H1 (cell line): ENCODE results near the gene TCF7L1. TPM values are rescaled to one million over a fixed set of nuclear protein-coding genes. Genes with fewer than 3 reads are reported as not detected.

ENCODE experiments used
- CTCF ChIA-PET: fragments of 300-600 bp; sonication (Branson Sonifier 250); formaldehyde crosslinking; loops from one replicate; lab custom pipeline; 2021; ENCODE audit not compliant: partially characterized antibody; lab: Charles Lee
- POLR2A ChIA-PET: fragments of 300-600 bp; sonication (Branson Sonifier 250); formaldehyde crosslinking; loops from one replicate; lab custom pipeline; 2021; ENCODE audit warnings: inconsistent platforms; ENCODE audit not compliant: partially characterized antibody; lab: Charles Lee
- DNase-seq, 2 experiments: peaks; one replicate each; pipeline versions ENCODE4 v3.0.0 to v3.0.0-alpha.2; 2010 to 2022; ENCODE audit warnings: low spot score in 2 of 2, low read depth in 1 of 2, mixed read lengths in 1 of 2
- FAIRE-seq: peaks from 2 replicates; lab custom pipeline; 2011; peaks lifted over from hg19 to GRCh38; lab: Jason Lieb, UNC
- H2AFZ ChIP-seq: 2 replicates; pipeline ENCODE4 v1.8.1; 2012; ENCODE audit warnings: low read length, inconsistent platforms
- H2AK5ac ChIP-seq: 2 replicates; pipeline ENCODE4 v1.6.1; 2013; ENCODE audit warnings: low read depth, low read length
- H2BK120ac ChIP-seq: replicated peaks from 2 replicates; pipeline ENCODE3; 2013; ENCODE audit warnings: low read depth, low read length, inconsistent platforms
- H2BK12ac ChIP-seq: 2 replicates; pipeline ENCODE4 v1.6.1; 2013; ENCODE audit warnings: low read depth, low read length
- H2BK15ac ChIP-seq: 2 replicates; pipeline ENCODE4 v1.6.1; 2013; ENCODE audit warnings: low read length
- H2BK20ac ChIP-seq: 2 replicates; pipeline ENCODE4 v1.6.1; 2013; ENCODE audit warnings: low read length
- H2BK5ac ChIP-seq: 2 replicates; pipeline ENCODE4 v1.6.1; 2013; ENCODE audit warnings: low read depth, low read length
- H3K14ac ChIP-seq: 2 replicates; pipeline ENCODE4 v1.6.1; 2013; ENCODE audit warnings: inconsistent platforms; ENCODE audit not compliant: insufficient read length
- H3K18ac ChIP-seq: 2 replicates; pipeline ENCODE4 v1.6.1; 2013; ENCODE audit warnings: low read length; ENCODE audit errors: extremely low read depth
- H3K23ac ChIP-seq: 2 replicates; pipeline ENCODE4 v1.6.1; 2013; ENCODE audit warnings: inconsistent platforms; ENCODE audit not compliant: insufficient read length
- H3K23me2 ChIP-seq: 2 replicates; pipeline ENCODE4 v1.6.1; 2013; ENCODE audit warnings: low read depth, low read length
- H3K27ac ChIP-seq: 2 replicates; pipeline ENCODE4 v1.6.1; 2011; ENCODE audit warnings: low read depth, low read length, inconsistent platforms
- H3K27me3 ChIP-seq, 4 experiments: replicated peaks in 1 of 4; 1 replicate in 1 of 4; 2 replicates in 3 of 4; pipeline versions ENCODE4 v1.6.1 to v1.8.1; 2011 to 2013; ENCODE audit warnings: low read length in 3 of 4, mild to moderate bottlenecking in 3 of 4, inconsistent platforms in 2 of 4, mixed read lengths in 2 of 4, moderate library complexity in 1 of 4; ENCODE audit not compliant: control insufficient read depth in 3 of 4, insufficient read depth in 3 of 4; ENCODE audit errors: extremely low read depth in 1 of 4
- H3K36me3 ChIP-seq, 4 experiments: 2 replicates each; pipeline versions ENCODE4 v1.6.1 to v1.8.1; 2011 to 2013; ENCODE audit warnings: mild to moderate bottlenecking in 4 of 4, low read length in 3 of 4, moderate library complexity in 2 of 4, control low read depth in 1 of 4, inconsistent platforms in 1 of 4; ENCODE audit not compliant: insufficient read depth in 4 of 4, control insufficient read depth in 2 of 4
- H3K4ac ChIP-seq: replicated peaks from 2 replicates; pipeline ENCODE3; 2013; ENCODE audit warnings: low read length, low read depth, mixed read lengths, inconsistent platforms; ENCODE audit not compliant: insufficient read length
- H3K4me1 ChIP-seq, 4 experiments: replicated peaks in 1 of 4; 1 replicate in 1 of 4; 2 replicates in 3 of 4; pipeline versions ENCODE4 v1.6.1 to v1.8.1; 2011 to 2013; ENCODE audit warnings: low read length in 3 of 4, inconsistent platforms in 2 of 4, mixed read lengths in 1 of 4; ENCODE audit not compliant: insufficient read depth in 4 of 4, control insufficient read depth in 3 of 4
- H3K4me2 ChIP-seq, 2 experiments: 2 replicates each; pipeline versions ENCODE4 v1.6.1 to v1.8.1; 2011 to 2013; ENCODE audit warnings: low read depth in 2 of 2, low read length in 2 of 2, control low read depth in 1 of 2, inconsistent platforms in 1 of 2, mild to moderate bottlenecking in 1 of 2; ENCODE audit not compliant: insufficient read depth in 1 of 2
- H3K4me3 ChIP-seq, 4 experiments: fragments of 200-600, 300-600 bp in 1 of 4; sonication (generic), shearing (Covaris generic), sonication (Bioruptor Twin) in 1 of 4; 2 replicates each; pipeline versions ENCODE4 v1.5.1 to v1.8.1; 2011 to 2016; ENCODE audit warnings: low read length in 4 of 4, low read depth in 3 of 4, control low read depth in 2 of 4, inconsistent platforms in 2 of 4, mild to moderate bottlenecking in 2 of 4, mixed read lengths in 1 of 4, moderate library complexity in 1 of 4; ENCODE audit not compliant: insufficient read depth in 2 of 4; ENCODE audit errors: extremely low read depth in 1 of 4
- H3K56ac ChIP-seq: replicated peaks from 2 replicates; pipeline ENCODE3; 2013; ENCODE audit warnings: low read depth, mild to moderate bottlenecking, mixed read lengths, low read length, inconsistent platforms; ENCODE audit not compliant: insufficient read length
- H3K79me1 ChIP-seq: 2 replicates; pipeline ENCODE4 v1.6.1; 2013; ENCODE audit warnings: low read depth, low read length, control low read depth
- H3K79me2 ChIP-seq, 2 experiments: 2 replicates each; pipeline versions ENCODE4 v1.6.1 to v1.8.1; 2012 to 2013; ENCODE audit warnings: low read length in 2 of 2, mild to moderate bottlenecking in 2 of 2, inconsistent platforms in 1 of 2; ENCODE audit not compliant: insufficient read depth in 2 of 2, control insufficient read depth in 1 of 2
- H3K9ac ChIP-seq, 4 experiments: replicated peaks in 1 of 4; 1 replicate in 1 of 4; 2 replicates in 3 of 4; pipeline versions ENCODE4 v1.6.1 to v1.8.1; 2011 to 2013; ENCODE audit warnings: low read depth in 3 of 4, low read length in 3 of 4, control low read depth in 2 of 4, mild to moderate bottlenecking in 2 of 4, moderate library complexity in 2 of 4, inconsistent platforms in 1 of 4; ENCODE audit errors: extremely low read depth in 1 of 4
- H3K9me3 ChIP-seq, 2 experiments: 2 replicates each; pipeline versions ENCODE4 v1.6.1 to v1.8.1; 2012 to 2013; ENCODE audit warnings: mild to moderate bottlenecking in 2 of 2, moderate library complexity in 2 of 2, control low read depth in 1 of 2, inconsistent platforms in 1 of 2, low read depth in 1 of 2, low read length in 1 of 2, mixed read lengths in 1 of 2; ENCODE audit not compliant: insufficient read depth in 2 of 2
- H4K20me1 ChIP-seq, 2 experiments: replicated peaks in 1 of 2; 2 replicates each; pipeline versions ENCODE3 to v1.8.1; 2011 to 2013; ENCODE audit warnings: inconsistent platforms in 2 of 2, low read length in 2 of 2, mild to moderate bottlenecking in 1 of 2; ENCODE audit not compliant: insufficient read depth in 2 of 2, control insufficient read depth in 1 of 2
- H4K5ac ChIP-seq: 2 replicates; pipeline ENCODE4 v1.6.1; 2013; ENCODE audit warnings: low read length, low read depth, mixed read lengths, inconsistent platforms; ENCODE audit not compliant: insufficient read length
- H4K8ac ChIP-seq: 2 replicates; pipeline ENCODE4 v1.8.0; 2013; ENCODE audit warnings: mild to moderate bottlenecking, moderate library complexity, low read length, inconsistent platforms; ENCODE audit not compliant: insufficient read depth; ENCODE audit errors: extremely low read depth
- H4K91ac ChIP-seq: replicated peaks from 2 replicates; pipeline ENCODE3; 2013; ENCODE audit warnings: low read length, mixed read lengths, inconsistent platforms; ENCODE audit not compliant: insufficient read length
- CEBPB ChIP-seq: IDR thresholded peaks from 2 replicates; pipeline ENCODE4 v1.6.1; 2012; ENCODE audit warnings: low read depth, low read length
- CHD2 ChIP-seq: IDR thresholded peaks from 2 replicates; pipeline ENCODE4 v1.6.1; 2012; ENCODE audit warnings: low read length, improper control_type of control experiment
- EGR1 ChIP-seq: IDR thresholded peaks from 2 replicates; pipeline ENCODE4 v1.6.1; 2011; ENCODE audit warnings: low read depth, low read length, borderline replicate concordance
- FOSL1 ChIP-seq: IDR thresholded peaks from 2 replicates; pipeline ENCODE4 v1.6.1; 2011; ENCODE audit warnings: mild to moderate bottlenecking, low read depth, low read length, moderate library complexity; ENCODE audit not compliant: insufficient read depth
- GTF2F1 ChIP-seq: IDR thresholded peaks from 2 replicates; pipeline ENCODE4 v1.6.1; 2012; ENCODE audit warnings: low read depth, low read length, improper control_type of control experiment, borderline replicate concordance
- HDAC2 ChIP-seq, 2 experiments: fragments of 300-600 bp in 1 of 2; sonication (generic) in 1 of 2; IDR thresholded peaks; 2 replicates each; pipeline ENCODE4 v1.6.1; 2011 to 2012; ENCODE audit warnings: low read depth in 2 of 2, low read length in 2 of 2, mild to moderate bottlenecking in 2 of 2, moderate library complexity in 2 of 2, borderline replicate concordance in 1 of 2, inconsistent platforms in 1 of 2
- MAFK ChIP-seq: IDR thresholded peaks from 2 replicates; pipeline ENCODE4 v1.6.1; 2012; ENCODE audit warnings: low read depth, mild to moderate bottlenecking, improper control_type of control experiment, low read length
- NANOG ChIP-seq: IDR thresholded peaks from 2 replicates; pipeline ENCODE4 v1.6.1; 2011; ENCODE audit warnings: low read length, low read depth, mild to moderate bottlenecking, inconsistent platforms; ENCODE audit not compliant: insufficient read depth, poor library complexity, severe bottlenecking
- SIX5 ChIP-seq: IDR thresholded peaks from 2 replicates; pipeline ENCODE4 v1.6.1; 2011; ENCODE audit warnings: mild to moderate bottlenecking, low read depth, low read length
- TAF1 ChIP-seq: IDR thresholded peaks from 2 replicates; pipeline ENCODE4 v1.6.1; 2011; ENCODE audit warnings: mild to moderate bottlenecking, low read depth, low read length
- TEAD4 ChIP-seq: IDR thresholded peaks from 2 replicates; pipeline ENCODE4 v1.6.1; 2012; ENCODE audit warnings: low read depth, low read length, inconsistent platforms, mixed read lengths
- WGBS, 2 experiments: shearing (Covaris generic) in 1 of 2; methylation state at CpG; one replicate each; pipeline versions ENCODE4 v1.1.6 to v1.1.7; 2013 to 2015; ENCODE audit warnings: low lambda C conversion rate in 2 of 2, mixed read lengths in 2 of 2, inconsistent platforms in 1 of 2, low coverage in 1 of 2, missing lambda C conversion rate in 1 of 2; ENCODE audit not compliant: insufficient replicate concordance in 2 of 2, insufficient coverage in 1 of 2, insufficient read length in 1 of 2; ENCODE audit errors: extremely low coverage in 1 of 2, missing lambda C conversion rate in 1 of 2; 5-methylcytosine and 5-hydroxymethylcytosine counted together
- polyA plus RNA-seq, 7 experiments: library from polyadenylated mRNA; depleted of rRNA in 3 of 7; stranded (reverse) in 5 of 7; unstranded in 2 of 7; fragments of >200 nt in 5 of 7; fragments of 200-250 nt in 2 of 7; gene quantifications; 1 replicate in 5 of 7; 2 replicates in 1 of 7; 4 replicates in 1 of 7; pipeline versions ENCODE4 v1.2.1 to v1.2.3, GENCODE V29; 2011 to 2013; ENCODE audit warnings: missing spikeins in 2 of 7, mixed read lengths in 2 of 7
- total RNA-seq: library from RNA; stranded (reverse); fragmentation: NEBNext Ultra II Directional; extraction: Animal tissue kit (Norgen Biotek cat#: 25700); gene quantifications from 2 replicates; pipeline ENCODE4 v1.2.1, GENCODE V29; 2021
- TF ChIP-seq, protein P1 (sequence below): IDR thresholded peaks from 2 replicates; pipeline ENCODE4 v1.6.1; 2012; ENCODE audit warnings: low read length, inconsistent platforms

The TCF7L1 gene
- total and polyA plus RNA-seq, 2 of the 8 experiments (the other 6 are each of a cell fraction or from before 2014, with no cell fraction given), result 27.5 to 108 TPM

DNA sequence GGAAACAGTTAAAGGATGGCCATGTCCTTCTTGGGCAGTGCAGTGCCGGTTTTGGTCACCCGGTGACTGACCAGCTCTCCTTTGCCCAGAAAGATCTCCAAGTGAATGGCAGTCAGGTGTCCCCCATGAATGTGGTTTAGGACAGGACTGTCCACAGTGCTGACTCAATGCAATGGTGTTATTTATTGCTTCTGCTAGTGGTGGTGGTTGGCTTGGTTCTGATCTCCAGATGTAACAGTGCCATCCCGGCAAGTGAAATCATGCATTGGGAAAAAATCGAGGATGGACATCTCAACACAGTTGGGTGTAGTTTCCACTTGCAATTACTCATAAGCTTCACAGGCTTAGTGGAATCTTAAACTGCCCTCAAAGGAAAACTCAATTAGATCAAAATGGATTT, 112.7 kb downstream of the TCF7L1 start:
- no peak for FAIRE-seq
- Histone ChIP-seq H3K4me2 (peak overlapping the region in 1 of 2 experiments; percentile 66; a peak in 1 of 4 replicates), H3K27ac (no peak overlapping the region)
- TF ChIP-seq FOSL1, result no peak
- TF ChIP-seq NANOG, result no peak
- no peak for TF ChIP-seq TAF1
- TF ChIP-seq HDAC2 (IDR thresholded peaks at IDR 0.05; ENCODE audit: borderline replicate concordance in 1 of 2, low read depth in 2 of 2, low read length in 2 of 2), result no peak
- TF ChIP-seq GTF2F1, result no peak
- TF ChIP-seq CHD2, result no peak
- TF ChIP-seq, protein P1, sequence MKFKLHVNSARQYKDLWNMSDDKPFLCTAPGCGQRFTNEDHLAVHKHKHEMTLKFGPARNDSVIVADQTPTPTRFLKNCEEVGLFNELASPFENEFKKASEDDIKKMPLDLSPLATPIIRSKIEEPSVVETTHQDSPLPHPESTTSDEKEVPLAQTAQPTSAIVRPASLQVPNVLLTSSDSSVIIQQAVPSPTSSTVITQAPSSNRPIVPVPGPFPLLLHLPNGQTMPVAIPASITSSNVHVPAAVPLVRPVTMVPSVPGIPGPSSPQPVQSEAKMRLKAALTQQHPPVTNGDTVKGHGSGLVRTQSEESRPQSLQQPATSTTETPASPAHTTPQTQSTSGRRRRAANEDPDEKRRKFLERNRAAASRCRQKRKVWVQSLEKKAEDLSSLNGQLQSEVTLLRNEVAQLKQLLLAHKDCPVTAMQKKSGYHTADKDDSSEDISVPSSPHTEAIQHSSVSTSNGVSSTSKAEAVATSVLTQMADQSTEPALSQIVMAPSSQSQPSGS, result no peak
- no peak for TF ChIP-seq TEAD4
- TF ChIP-seq EGR1, result no peak
- TF ChIP-seq CEBPB, result no peak
- TF ChIP-seq SIX5, result no peak
- no peak for TF ChIP-seq MAFK

More for the DNA sequence above, 112.7 kb downstream of the TCF7L1 start:
- Histone ChIP-seq H4K5ac (no peak overlapping the region), H3K36me3 (no peaks in the 10 kb centered on the region), H3K23ac (no peak overlapping the region), H3K9me3 (no peaks in the 10 kb centered on the region), H2BK20ac (no peak overlapping the region), H3K18ac (no peak overlapping the region), H2AK5ac (no peak overlapping the region; the same call in 1 of the 2 replicates), H2BK12ac (no peak overlapping the region), H3K79me2 (peaks cover 14 to 89% of the 10 kb centered on the region in 2 experiments), H4K20me1 (peaks cover 2 to 7% of the 10 kb centered on the region in 2 experiments), H3K23me2 (no peaks in the 10 kb centered on the region), H2BK15ac (no peak overlapping the region), H3K4me3 (no peak overlapping the region), H3K4me1 (peaks cover 28 to 62% (median 46%) of the 10 kb centered on the region in 4 experiments), H3K9ac (no peak overlapping the region), H4K8ac (no peak overlapping the region), H2BK120ac (no peak overlapping the region), H2AFZ (no peak overlapping the region), H3K14ac (no peak overlapping the region), H3K79me1 (peaks cover 18% of the 10 kb centered on the region; the same call in 1 of the 2 replicates), H3K4ac (no peak overlapping the region), H2BK5ac (no peak overlapping the region; the same call in 1 of the 2 replicates), H3K56ac (no peak overlapping the region), H3K27me3 (no peaks in the 10 kb centered on the region), H4K91ac (no peak overlapping the region)
- ChIA-PET CTCF (interaction anchor here (0.8 to 21.9 kb wide), 19 partner anchors 10 to 126 kb away, joined by 3 to 283 read pairs (median 5); partner anchors contain the start of gene TCF7L1), POLR2A (interaction anchor here (1.2 to 4.6 kb wide), 5 partner anchors 10 to 112 kb away, joined by 3 to 42 read pairs (median 7); partner anchors contain the start of gene TCF7L1)
- DNase-seq, result no peak
- 96% methylated on average over 4 of the region's 4 CpGs; no CpG with 5 or more reads in 1 of the 2 experiments for WGBS, 2 experiments
